Suprapubic skin (tissue), 3 donors: ENCODE data around the gene NKAIN4.

Experiments used
- POLR2A ChIP-seq, 2 donors: fragments of 450-650 bp; IDR thresholded peaks; one replicate each; pipeline ENCODE4 v1.6.1; 2017; ENCODE audit warnings: antibody characterized with exemption in 2 of 2, mild to moderate bottlenecking in 2 of 2, moderate library complexity in 2 of 2
- TF ChIP-seq, protein P1 (sequence below), 2 donors: fragments of 200-600 bp in 1 of 2; fragments of 450-650 bp in 1 of 2; sonication (generic) in 1 of 2; IDR thresholded peaks; one replicate each; pipeline ENCODE4 v1.5.1; 2016 to 2019; ENCODE audit warnings: antibody characterized with exemption in 2 of 2, mild to moderate bottlenecking in 1 of 2, moderate library complexity in 1 of 2

DNA sequence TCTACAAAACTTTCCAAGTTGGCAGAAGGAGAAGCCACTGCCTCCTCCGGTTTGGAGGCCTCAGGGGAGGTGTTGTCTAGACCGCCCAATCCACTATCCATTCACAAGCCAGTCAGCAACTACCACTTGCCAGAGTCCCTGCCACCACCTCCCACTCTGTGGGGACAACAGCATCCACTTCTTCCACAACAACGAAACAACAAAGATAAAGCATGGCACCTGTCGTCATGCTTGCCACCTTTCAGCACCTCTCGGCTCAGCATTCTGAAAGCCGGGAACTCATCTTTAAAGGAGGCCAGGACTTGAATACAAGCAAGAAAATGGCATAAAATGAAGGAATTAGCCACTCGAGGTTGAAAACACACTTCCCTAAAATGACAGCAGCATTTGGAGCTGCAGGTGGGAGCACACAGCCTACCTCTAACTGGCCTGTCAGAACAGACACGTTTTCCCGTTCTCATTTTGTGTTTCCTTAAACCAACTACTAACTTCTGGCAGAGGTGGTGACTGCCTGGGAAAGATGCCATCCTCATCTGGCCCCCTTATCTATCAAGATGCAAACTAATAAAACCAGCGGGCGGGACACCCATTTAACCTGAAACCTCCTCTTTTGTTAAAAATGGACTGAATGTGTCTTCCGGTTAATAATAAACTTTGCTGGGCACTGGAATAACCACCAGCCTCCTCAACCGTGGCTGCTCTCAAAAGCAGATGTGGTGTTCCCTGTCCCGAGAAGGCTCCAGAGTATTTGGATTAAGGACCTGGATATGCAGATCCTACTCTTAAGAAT is 60.1 kb downstream of the NKAIN4 start:
- TF ChIP-seq, protein P1, sequence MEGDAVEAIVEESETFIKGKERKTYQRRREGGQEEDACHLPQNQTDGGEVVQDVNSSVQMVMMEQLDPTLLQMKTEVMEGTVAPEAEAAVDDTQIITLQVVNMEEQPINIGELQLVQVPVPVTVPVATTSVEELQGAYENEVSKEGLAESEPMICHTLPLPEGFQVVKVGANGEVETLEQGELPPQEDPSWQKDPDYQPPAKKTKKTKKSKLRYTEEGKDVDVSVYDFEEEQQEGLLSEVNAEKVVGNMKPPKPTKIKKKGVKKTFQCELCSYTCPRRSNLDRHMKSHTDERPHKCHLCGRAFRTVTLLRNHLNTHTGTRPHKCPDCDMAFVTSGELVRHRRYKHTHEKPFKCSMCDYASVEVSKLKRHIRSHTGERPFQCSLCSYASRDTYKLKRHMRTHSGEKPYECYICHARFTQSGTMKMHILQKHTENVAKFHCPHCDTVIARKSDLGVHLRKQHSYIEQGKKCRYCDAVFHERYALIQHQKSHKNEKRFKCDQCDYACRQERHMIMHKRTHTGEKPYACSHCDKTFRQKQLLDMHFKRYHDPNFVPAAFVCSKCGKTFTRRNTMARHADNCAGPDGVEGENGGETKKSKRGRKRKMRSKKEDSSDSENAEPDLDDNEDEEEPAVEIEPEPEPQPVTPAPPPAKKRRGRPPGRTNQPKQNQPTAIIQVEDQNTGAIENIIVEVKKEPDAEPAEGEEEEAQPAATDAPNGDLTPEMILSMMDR (IDR thresholded peaks at IDR 0.05), result no peak
- TF ChIP-seq POLR2A (IDR thresholded peaks at IDR 0.05), result no peak
